ENCODE data around the gene MTF2. TPM values are rescaled to one million over a fixed set of nuclear protein-coding genes. Genes with fewer than 3 reads are reported as not detected.

The MTF2 gene
- polyA plus RNA-seq, 1 experiment: 11.6 TPM

GRCh38 chr1:93076268-93076667, 2.8 kb upstream of the MTF2 start:
- ChIA-PET POLR2A (no interaction called here), CTCF (no interaction called here)
- no peak for DNase-seq (ENCODE audit: low read depth)
- H3K27me3 ChIP-seq (ENCODE audit: control insufficient read depth, insufficient read depth, low read length): no peaks in the 10 kb centered on the region
- no peaks in the 10 kb centered on the region for H3K36me3 ChIP-seq (ENCODE audit: control insufficient read depth, insufficient read depth, low read length)
- no peak for TF ChIP-seq CTCF (IDR thresholded peaks at IDR 0.05; ENCODE audit: insufficient read depth, low read depth, low read length)
- no peak overlapping the region for H3K4me3 ChIP-seq (ENCODE audit: low read depth, low read length)

GRCh38 chr1:93078203-93078602, 880 bp upstream of the MTF2 start:
- ChIA-PET CTCF (interaction anchor here (1.2 to 1.5 kb wide), 2 partner anchors 16 to 226 kb away, joined by 4 to 5 read pairs; no protein-coding TSS in a partner anchor), POLR2A (interaction anchor here (0.6 kb wide), 1 partner anchor 104 kb away, joined by 3 read pairs; no protein-coding TSS in a partner anchor)
- H3K27me3 ChIP-seq (ENCODE audit: control insufficient read depth, insufficient read depth, low read length): no peaks in the 10 kb centered on the region
- no peak for DNase-seq (ENCODE audit: low read depth)
- TF ChIP-seq CTCF (IDR thresholded peaks at IDR 0.05; ENCODE audit: insufficient read depth, low read depth, low read length): no peak
- H3K4me3 ChIP-seq (ENCODE audit: low read depth, low read length): peak overlapping the region; percentile 75; the same call in 1 of the 2 replicates
- no peaks in the 10 kb centered on the region for H3K36me3 ChIP-seq (ENCODE audit: control insufficient read depth, insufficient read depth, low read length)

GRCh38 chr1:93078638-93078985, 471 bp upstream of the MTF2 start:
- H3K27me3 ChIP-seq (ENCODE audit: control insufficient read depth, insufficient read depth, low read length): no peaks in the 10 kb centered on the region
- TF ChIP-seq CTCF (IDR thresholded peaks at IDR 0.05; ENCODE audit: insufficient read depth, low read depth, low read length): no peak
- DNase-seq (ENCODE audit: low read depth): no peak
- H3K4me3 ChIP-seq (ENCODE audit: low read depth, low read length): peak overlapping the region; percentile 75
- ChIA-PET CTCF (interaction anchor here (0.8 to 1.5 kb wide), 3 partner anchors 16 to 226 kb away, joined by 3 to 5 read pairs (median 4); no protein-coding TSS in a partner anchor), POLR2A (interaction anchor here (0.6 kb wide), 1 partner anchor 104 kb away, joined by 3 read pairs; no protein-coding TSS in a partner anchor)
- H3K36me3 ChIP-seq (ENCODE audit: control insufficient read depth, insufficient read depth, low read length): no peaks in the 10 kb centered on the region

- no peak for TF ChIP-seq CTCF (IDR thresholded peaks at IDR 0.05; ENCODE audit: insufficient read depth, low read depth, low read length)
- Histone ChIP-seq H3K4me3 (ENCODE audit: low read depth, low read length) (peak overlapping the region; percentile 75), H3K36me3 (ENCODE audit: control insufficient read depth, insufficient read depth, low read length) (no peaks in the 10 kb centered on the region), H3K27me3 (ENCODE audit: control insufficient read depth, insufficient read depth, low read length) (no peaks in the 10 kb centered on the region)
- no peak for DNase-seq (ENCODE audit: low read depth)
- ChIA-PET CTCF (interaction anchor here (0.5 to 1.9 kb wide), 7 partner anchors 29 to 771 kb away, joined by 3 to 5 read pairs (median 4); no protein-coding TSS in a partner anchor), POLR2A (interaction anchor here (0.5 to 0.6 kb wide), 2 partner anchors 99 to 1525 kb away, joined by 3 to 7 read pairs; no protein-coding TSS in a partner anchor)
Measured at GRCh38 chr1:93079685-93080141, 630 bp downstream of the MTF2 start.

- no peak for DNase-seq (ENCODE audit: low read depth)
- Histone ChIP-seq H3K36me3 (ENCODE audit: control insufficient read depth, insufficient read depth, low read length) (no peaks in the 10 kb centered on the region), H3K27me3 (ENCODE audit: control insufficient read depth, insufficient read depth, low read length) (no peaks in the 10 kb centered on the region), H3K4me3 (ENCODE audit: low read depth, low read length) (peak overlapping the region; percentile 75)
- CTCF ChIA-PET: interaction anchor here (0.5 to 1.9 kb wide), 7 partner anchors 29 to 764 kb away, joined by 3 to 5 read pairs (median 3); no protein-coding TSS in a partner anchor
- POLR2A ChIA-PET: interaction anchor here (0.5 kb wide), 1 partner anchor 1524 kb away, joined by 3 read pairs; no protein-coding TSS in a partner anchor
- peak; percentile 54 for TF ChIP-seq CTCF (IDR thresholded peaks at IDR 0.05; ENCODE audit: insufficient read depth, low read depth, low read length)
Measured at GRCh38 chr1:93080179-93080823, 1.2 kb downstream of the MTF2 start.

Data from BJ (cell line).